Panc1 (cell line): ENCODE measurements around the gene CLTB. TPM values are rescaled to one million over a fixed set of nuclear protein-coding genes. Genes with fewer than 3 reads are reported as not detected.
A peak's percentile ranks its signal among the peaks of the same experiment; 100 is the strongest.

Source experiments
- ATAC-seq: fragments of 200-7000 bp; cut with Tn5 transposase; 2 replicates; pipeline ENCODE4 v1.9.1; 2020; ENCODE audit warnings: mild to moderate bottlenecking, moderate library complexity
- BruUV-seq: library from RNA; stranded (reverse); fragments of 400-500 nt; replicated peaks from 2 replicates; lab custom pipeline; 2021; lab: Mats Ljungman, UMichigan
- CTCF ChIA-PET: fragments of 300-600 bp; sonication (Branson Sonifier 250); formaldehyde crosslinking; loops from one replicate; lab custom pipeline; 2022; ENCODE audit warnings: antibody characterized with exemption; lab: Charles Lee
- POLR2A ChIA-PET: fragments of 300-600 bp; sonication (Branson Sonifier 250); formaldehyde crosslinking; loops from one replicate; lab custom pipeline; 2022; ENCODE audit warnings: antibody characterized with exemption; lab: Charles Lee
- DNase-seq: peaks from one replicate; pipeline ENCODE4 v3.0.0-alpha.2; 2010; ENCODE audit warnings: low read depth, low spot score
- H3K27ac ChIP-seq: 2 replicates; pipeline ENCODE4 v1.5.1; 2011; ENCODE audit warnings: mild to moderate bottlenecking, low read length, inconsistent platforms
- H3K27me3 ChIP-seq: fragments of 200-500 bp; sonication (Bioruptor generic); 2 replicates; pipeline ENCODE4 v1.6.0; 2014; ENCODE audit warnings: low read length, inconsistent platforms; ENCODE audit not compliant: control insufficient read depth, insufficient read depth
- H3K36me3 ChIP-seq: fragments of 200-500 bp; sonication (Bioruptor generic); 2 replicates; pipeline ENCODE4 v1.5.1; 2014; ENCODE audit warnings: inconsistent platforms, mild to moderate bottlenecking, low read length, moderate library complexity; ENCODE audit not compliant: control insufficient read depth, insufficient read depth
- H3K4me1 ChIP-seq: 2 replicates; pipeline ENCODE4 v1.5.1; 2011; ENCODE audit warnings: inconsistent platforms, mild to moderate bottlenecking, low read length, moderate library complexity; ENCODE audit not compliant: control insufficient read depth, insufficient read depth
- H3K4me3 ChIP-seq, 2 experiments: 2 replicates each; pipeline ENCODE4 v1.5.1; 2011 to 2012; ENCODE audit warnings: low read depth in 2 of 2, low read length in 2 of 2, mild to moderate bottlenecking in 2 of 2, inconsistent platforms in 1 of 2, moderate library complexity in 1 of 2
- H3K9me3 ChIP-seq: fragments of 200-500 bp; sonication (Bioruptor generic); 2 replicates; pipeline ENCODE4 v1.5.1; 2014; ENCODE audit warnings: low read depth, mild to moderate bottlenecking, inconsistent platforms, low read length, moderate library complexity; ENCODE audit not compliant: control insufficient read depth, insufficient read depth
- CTCF ChIP-seq: fragments of 450-650 bp; IDR thresholded peaks from 2 replicates; pipeline ENCODE4 v1.5.1; 2017; ENCODE audit warnings: mild to moderate bottlenecking
- POLR2AphosphoS5 ChIP-seq: IDR thresholded peaks from 2 replicates; pipeline ENCODE4 v1.6.1; 2012; ENCODE audit warnings: mild to moderate bottlenecking, low read depth, low read length, moderate library complexity
- SIN3A ChIP-seq: IDR thresholded peaks from 2 replicates; pipeline ENCODE4 v1.6.1; 2012; ENCODE audit warnings: low read depth, mild to moderate bottlenecking, low read length, moderate library complexity, borderline replicate concordance; ENCODE audit not compliant: insufficient read depth
- TCF7L2 ChIP-seq: IDR thresholded peaks from 2 replicates; pipeline ENCODE4 v1.6.1; 2011; ENCODE audit warnings: mild to moderate bottlenecking, low read depth, low read length, inconsistent platforms
- in situ Hi-C: cut with HindIII; loops from 2 replicates; pipeline ENCODE4 v1.10.0; 2016; ENCODE audit warnings: low sequenced_read_pairs, low pct_unique_long_range_greater_than_20kb
- intact Hi-C: fragments of 100-400 bp; cut with micrococcal nuclease; formaldehyde crosslinking; loops from one replicate; pipeline ENCODE4 v1.10.0; 2022; ENCODE audit not compliant: unreplicated experiment
- total RNA-seq: library from RNA; stranded (reverse); gene quantifications from one replicate; pipeline ENCODE4 v1.2.1, GENCODE V29; 2021; ENCODE audit not compliant: unreplicated experiment
- TF ChIP-seq, protein P1 (sequence below), 2 experiments: IDR thresholded peaks; 2 replicates each; pipeline ENCODE4 v1.6.1; 2011 to 2012; ENCODE audit warnings: low read depth in 2 of 2, control low read depth in 1 of 2, low read length in 1 of 2, mild to moderate bottlenecking in 1 of 2, moderate library complexity in 1 of 2; ENCODE audit not compliant: insufficient read depth in 1 of 2

Gene CLTB
- total RNA-seq, 1 experiment from 2014 or later = 124 TPM

DNA sequence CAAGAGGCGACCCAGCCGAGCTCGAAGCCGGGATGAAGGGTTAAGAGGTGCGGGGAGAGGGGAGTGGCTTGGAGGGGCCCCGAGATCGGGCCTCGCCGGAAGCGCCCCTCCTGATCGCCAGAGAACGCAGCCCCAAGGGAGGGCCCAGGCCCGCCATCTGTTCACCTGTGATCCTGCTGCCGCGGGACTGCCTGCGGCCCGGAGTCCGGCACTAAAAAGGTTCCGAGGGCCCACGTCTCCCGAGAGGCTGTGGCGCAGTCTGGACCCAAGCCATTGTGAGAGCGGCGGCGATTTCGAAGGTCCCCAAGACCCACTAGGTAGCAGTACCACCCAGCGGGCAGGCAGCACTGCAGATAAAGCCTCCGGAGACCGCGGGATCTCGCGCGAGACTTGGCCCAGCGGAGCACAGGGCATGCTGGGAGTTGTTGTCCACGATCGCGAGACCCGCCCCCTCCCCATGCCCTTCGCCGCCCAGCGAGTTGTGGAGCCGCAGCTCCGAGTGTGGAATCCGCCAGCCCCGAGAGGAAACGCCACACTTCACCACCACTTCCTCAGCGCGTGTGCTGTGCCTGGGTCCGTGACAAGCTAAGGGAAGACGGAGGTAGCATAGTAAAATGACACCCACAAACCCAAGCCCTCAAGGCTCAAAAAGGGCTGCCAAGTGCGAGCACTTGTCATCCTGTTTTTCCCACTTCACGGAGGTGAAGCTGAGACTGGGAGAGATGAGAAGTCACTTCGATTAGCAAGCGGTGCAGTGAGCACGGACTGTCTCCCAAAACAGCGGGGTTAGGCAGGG lies 54.7 kb downstream of the CLTB start, which contains the start of gene KIAA1191:
Gene KIAA1191, minus strand, starts transcription at position 328 of the 796 bp plus-strand sequence. CDS start 2,256 bp downstream, outside the sequence.
- ATAC-seq = peak; percentile 97
- peaks cover 13% of the 10 kb centered on the region for H3K4me1 ChIP-seq
- BruUV-seq = no TSS peak
- peak within 1 kb of the TSS; percentile 93 to 99 for H3K4me3 ChIP-seq
- ChIA-PET POLR2A (interaction anchor here (0.9 kb wide), 1 partner anchor 24 kb away, joined by 3 read pairs; no protein-coding TSS in a partner anchor), CTCF (interaction anchor here (0.6 to 0.8 kb wide), 2 partner anchors 11 to 41 kb away, joined by 3 to 7 read pairs; no protein-coding TSS in a partner anchor)
- no peaks in the 10 kb centered on the region for H3K9me3 ChIP-seq
- H3K27ac ChIP-seq = peak within 1 kb of the TSS; percentile 93
- H3K36me3 ChIP-seq = peaks cover 6% of the 10 kb centered on the region
- intact Hi-C loops (no loop called here), in situ Hi-C loops (no loop called here)
- peak; percentile 69 for DNase-seq
- TF ChIP-seq, protein P1, sequence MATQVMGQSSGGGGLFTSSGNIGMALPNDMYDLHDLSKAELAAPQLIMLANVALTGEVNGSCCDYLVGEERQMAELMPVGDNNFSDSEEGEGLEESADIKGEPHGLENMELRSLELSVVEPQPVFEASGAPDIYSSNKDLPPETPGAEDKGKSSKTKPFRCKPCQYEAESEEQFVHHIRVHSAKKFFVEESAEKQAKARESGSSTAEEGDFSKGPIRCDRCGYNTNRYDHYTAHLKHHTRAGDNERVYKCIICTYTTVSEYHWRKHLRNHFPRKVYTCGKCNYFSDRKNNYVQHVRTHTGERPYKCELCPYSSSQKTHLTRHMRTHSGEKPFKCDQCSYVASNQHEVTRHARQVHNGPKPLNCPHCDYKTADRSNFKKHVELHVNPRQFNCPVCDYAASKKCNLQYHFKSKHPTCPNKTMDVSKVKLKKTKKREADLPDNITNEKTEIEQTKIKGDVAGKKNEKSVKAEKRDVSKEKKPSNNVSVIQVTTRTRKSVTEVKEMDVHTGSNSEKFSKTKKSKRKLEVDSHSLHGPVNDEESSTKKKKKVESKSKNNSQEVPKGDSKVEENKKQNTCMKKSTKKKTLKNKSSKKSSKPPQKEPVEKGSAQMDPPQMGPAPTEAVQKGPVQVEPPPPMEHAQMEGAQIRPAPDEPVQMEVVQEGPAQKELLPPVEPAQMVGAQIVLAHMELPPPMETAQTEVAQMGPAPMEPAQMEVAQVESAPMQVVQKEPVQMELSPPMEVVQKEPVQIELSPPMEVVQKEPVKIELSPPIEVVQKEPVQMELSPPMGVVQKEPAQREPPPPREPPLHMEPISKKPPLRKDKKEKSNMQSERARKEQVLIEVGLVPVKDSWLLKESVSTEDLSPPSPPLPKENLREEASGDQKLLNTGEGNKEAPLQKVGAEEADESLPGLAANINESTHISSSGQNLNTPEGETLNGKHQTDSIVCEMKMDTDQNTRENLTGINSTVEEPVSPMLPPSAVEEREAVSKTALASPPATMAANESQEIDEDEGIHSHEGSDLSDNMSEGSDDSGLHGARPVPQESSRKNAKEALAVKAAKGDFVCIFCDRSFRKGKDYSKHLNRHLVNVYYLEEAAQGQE (IDR thresholded peaks at IDR 0.05; ENCODE audit: insufficient read depth in 1 of 2, low read depth in 2 of 2, low read length in 1 of 2) = peak in 1 of 2 experiments; percentile 24; a peak in 1 of 4 replicates
- TF ChIP-seq CTCF (no peak; the same call in 1 of the 2 replicates), SIN3A (peak; percentile 81; the same call in 1 of the 2 replicates), POLR2AphosphoS5 (peak; percentile 95), TCF7L2 (no peak)
- H3K27me3 ChIP-seq = no peaks in the 10 kb centered on the region

DNA sequence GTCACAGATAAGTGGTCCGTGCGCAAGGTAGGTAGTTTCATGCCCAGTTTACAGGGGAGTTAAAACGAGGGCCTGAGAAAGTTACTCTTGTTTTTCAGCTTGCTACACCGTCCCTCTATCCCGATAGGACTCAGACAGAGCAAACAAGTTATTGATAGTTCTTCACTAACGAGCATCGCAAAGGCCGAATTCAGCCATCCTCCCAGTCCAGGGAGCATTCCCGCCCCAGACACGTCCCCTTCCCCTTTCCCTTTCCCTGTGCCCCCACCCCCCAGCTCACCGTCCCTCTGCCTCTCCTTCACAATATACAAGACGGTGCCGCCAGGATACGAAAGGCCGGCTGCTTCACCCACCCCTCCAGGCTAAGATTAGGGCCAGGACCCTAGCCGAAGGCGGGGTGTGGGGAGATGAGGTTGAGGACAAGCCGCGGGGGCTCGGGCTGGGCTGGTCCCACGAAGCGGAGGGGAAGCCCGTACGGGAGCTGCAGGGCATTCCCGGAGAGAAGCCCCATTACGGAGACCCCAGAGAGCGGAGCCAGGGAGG lies 55.4 kb downstream of the CLTB start:
- intact Hi-C loops (no loop called here), in situ Hi-C loops (no loop called here)
- H3K9me3 ChIP-seq = no peaks in the 10 kb centered on the region
- H3K36me3 ChIP-seq = peaks cover 6% of the 10 kb centered on the region
- POLR2A ChIA-PET = no interaction called here
- peak; percentile 33 for ATAC-seq
- no peaks in the 10 kb centered on the region for H3K27me3 ChIP-seq
- BruUV-seq = TSS peak; percentile 79
- TF ChIP-seq, protein P1 (IDR thresholded peaks at IDR 0.05; ENCODE audit: insufficient read depth in 1 of 2, low read depth in 2 of 2, low read length in 1 of 2) = no peak
- TF ChIP-seq CTCF (no peak), SIN3A (no peak), TCF7L2 (no peak), POLR2AphosphoS5 (no peak)
- H3K4me1 ChIP-seq = peaks cover 13% of the 10 kb centered on the region
- peak overlapping the region; percentile 93 to 99 for H3K4me3 ChIP-seq
- CTCF ChIA-PET = no interaction called here
- peak overlapping the region; percentile 93 for H3K27ac ChIP-seq
- no peak for DNase-seq
